Forelimb muscle (tissue), 1 donor: ENCODE results near the gene DBI. TPM values are rescaled to one million over a fixed set of nuclear protein-coding genes. Genes with fewer than 3 reads are reported as not detected.
"Not testable (repeated sequence)": the region's sequence is repeated elsewhere in the genome, so short reads cannot be mapped to it uniquely, and the experiment has no call there.

ENCODE experiments used
- DNase-seq: peaks from one replicate; pipeline ENCODE4 v3.0.0-alpha.2; 2013; ENCODE audit warnings: low read depth
- polyA plus RNA-seq: library from polyadenylated mRNA; unstranded; fragments of 120-200 nt; gene quantifications from one replicate; pipeline ENCODE4 v1.2.1, GENCODE V29; 2013; ENCODE audit not compliant: insufficient read length

DBI gene
- polyA plus RNA-seq, 1 donor: 224 TPM

GRCh38 chr2:119365436-119365835 lies 1.3 kb upstream of the DBI start:
- no peak for DNase-seq

GRCh38 chr2:119366161-119366648 lies 572 bp upstream of the DBI start:
- DNase-seq: no peak

- no peak for DNase-seq
Measured at GRCh38 chr2:119367472-119368099, 809 bp downstream of the DBI start.

- DNase-seq: no peak
Measured at GRCh38 chr2:119369845-119370244, 3.1 kb downstream of the DBI start.

- DNase-seq: no peak
Measured at GRCh38 chr2:119371111-119371510, 4.3 kb downstream of the DBI start.

- no peak for DNase-seq
Measured at GRCh38 chr2:119372778-119373568, 6.2 kb downstream of the DBI start.

GRCh38 chr2:119373907-119374745 lies 7.3 kb downstream of the DBI start:
- DNase-seq: not testable (repeated sequence)

- not testable (repeated sequence) for DNase-seq
Measured at GRCh38 chr2:119376406-119376805, 9.6 kb downstream of the DBI start.

- no peak for DNase-seq
Measured at GRCh38 chr2:119376810-119377209, 10.0 kb downstream of the DBI start.

- DNase-seq: no peak
Measured at GRCh38 chr2:119377294-119377992, 10.7 kb downstream of the DBI start.

GRCh38 chr2:119377993-119378345 lies 11.2 kb downstream of the DBI start:
- no peak for DNase-seq

GRCh38 chr2:119378566-119378965 lies 11.8 kb downstream of the DBI start:
- DNase-seq: no peak

- DNase-seq: no peak
Measured at GRCh38 chr2:119383410-119384140, 16.8 kb downstream of the DBI start.

GRCh38 chr2:119384971-119385370 lies 18.2 kb downstream of the DBI start:
- DNase-seq: no peak

GRCh38 chr2:119385466-119385865 lies 18.7 kb downstream of the DBI start:
- DNase-seq: no peak

GRCh38 chr2:119387381-119388129 lies 20.8 kb downstream of the DBI start:
- peak; percentile 62 for DNase-seq

GRCh38 chr2:119389615-119390306 lies 23.0 kb downstream of the DBI start:
- no peak for DNase-seq

GRCh38 chr2:119393971-119394748 lies 27.4 kb downstream of the DBI start:
- DNase-seq: no peak

GRCh38 chr2:119397196-119397595 lies 30.4 kb downstream of the DBI start:
- no peak for DNase-seq
